Vagina (tissue), 2 donors: ENCODE measurements around the gene KPNA5. TPM values are rescaled to one million over a fixed set of nuclear protein-coding genes. Genes with fewer than 3 reads are reported as not detected.
"Not testable (repeated sequence)": the region's sequence is repeated elsewhere in the genome, so short reads cannot be mapped to it uniquely, and the experiment has no call there.

Experiments used
- DNase-seq, 2 donors: peaks; one replicate each; pipeline ENCODE4 v3.0.0-alpha.2; 2017; ENCODE audit errors: extremely low spot score in 2 of 2
- H3K27ac ChIP-seq: fragments of 200-600 bp; sonication (generic); one replicate; pipeline ENCODE4 v1.5.1; 2019
- H3K27me3 ChIP-seq: fragments of 200-600 bp; sonication (generic); one replicate; pipeline ENCODE4 v1.5.1; 2019
- H3K36me3 ChIP-seq, 2 donors: fragments of 200-600 bp; sonication (generic); one replicate each; pipeline ENCODE4 v1.5.1; 2017 to 2019
- H3K4me1 ChIP-seq: fragments of 200-600 bp; sonication (generic); one replicate; pipeline ENCODE4 v1.5.1; 2019
- H3K4me3 ChIP-seq, 2 donors: fragments of 200-600 bp; sonication (generic); 1 replicate in 1 of 2; 2 replicates in 1 of 2; pipeline ENCODE4 v1.5.1; 2016 to 2019
- H3K9me3 ChIP-seq: fragments of 200-600 bp; sonication (generic); one replicate; pipeline ENCODE4 v1.5.1; 2019
- CTCF ChIP-seq, 3 experiments: fragments of 450-650 bp in 2 of 3; fragments of 200-600 bp in 1 of 3; sonication (generic) in 1 of 3; IDR thresholded peaks; one replicate each; pipeline ENCODE4 v1.5.1; 2017 to 2019; ENCODE audit warnings: antibody characterized with exemption in 3 of 3, mild to moderate bottlenecking in 2 of 3, moderate library complexity in 2 of 3
- POLR2A ChIP-seq, 2 donors: fragments of 450-650 bp; IDR thresholded peaks; one replicate each; pipeline ENCODE4 v1.6.1; 2017; ENCODE audit warnings: antibody characterized with exemption in 2 of 2, mild to moderate bottlenecking in 2 of 2, moderate library complexity in 2 of 2
- POLR2AphosphoS5 ChIP-seq, 2 donors: sonication (generic); formaldehyde crosslinking; IDR thresholded peaks; one replicate each; pipeline ENCODE4 v1.9.0; 2017; ENCODE audit warnings: antibody characterized with exemption in 2 of 2, mild to moderate bottlenecking in 2 of 2, low read depth in 1 of 2; ENCODE audit not compliant: insufficient read depth in 1 of 2
- intact Hi-C: fragments of 100-400 bp; cut with DNase I; formaldehyde crosslinking; loops from one replicate; pipeline ENCODE4 v1.15.1; 2023
- total RNA-seq: library from RNA; depleted of rRNA; stranded (reverse); fragments of >200 nt; gene quantifications from one replicate; pipeline ENCODE4 v1.2.3, GENCODE V29; 2016

The KPNA5 gene
- total RNA-seq, 1 donor from 2014 or later, result 7.9 TPM

GRCh38 chr6:116730513-116730912 lies 49.5 kb downstream of the KPNA5 start:
- no peaks in the 10 kb centered on the region for H3K9me3 ChIP-seq
- TF ChIP-seq POLR2AphosphoS5 (IDR thresholded peaks at IDR 0.05; ENCODE audit: insufficient read depth in 1 of 2, low read depth in 1 of 2) (no peak), POLR2A (IDR thresholded peaks at IDR 0.05) (no peak), CTCF (IDR thresholded peaks at IDR 0.05) (no peak)
- no peak for DNase-seq
- no peak overlapping the region for H3K4me3 ChIP-seq
- peaks cover 0 to 44% of the 10 kb centered on the region in 2 donors for H3K36me3 ChIP-seq
- no peak overlapping the region for H3K27ac ChIP-seq
- H3K4me1 ChIP-seq, result no peaks in the 10 kb centered on the region
- intact Hi-C loops, result no loop called here
- H3K27me3 ChIP-seq, result no peaks in the 10 kb centered on the region

GRCh38 chr6:116737004-116737403 lies 56.0 kb downstream of the KPNA5 start:
- no peak for DNase-seq
- no peak overlapping the region for H3K27ac ChIP-seq
- no peaks in the 10 kb centered on the region for H3K9me3 ChIP-seq
- intact Hi-C loops, result no loop called here
- TF ChIP-seq POLR2AphosphoS5 (IDR thresholded peaks at IDR 0.05; ENCODE audit: insufficient read depth in 1 of 2, low read depth in 1 of 2) (no peak), CTCF (IDR thresholded peaks at IDR 0.05) (no peak), POLR2A (IDR thresholded peaks at IDR 0.05) (no peak)
- peaks cover 0 to 18% of the 10 kb centered on the region in 2 donors for H3K36me3 ChIP-seq
- H3K4me1 ChIP-seq, result no peaks in the 10 kb centered on the region
- H3K4me3 ChIP-seq, result no peak overlapping the region
- no peaks in the 10 kb centered on the region for H3K27me3 ChIP-seq

- H3K36me3 ChIP-seq, intact Hi-C loops, H3K4me1 ChIP-seq, DNase-seq, H3K4me3 ChIP-seq, H3K27ac ChIP-seq, H3K9me3 ChIP-seq, H3K27me3 ChIP-seq: not testable (repeated sequence)
Measured at GRCh38 chr6:116740486-116740885, 59.5 kb downstream of the KPNA5 start.

- no peak for TF ChIP-seq POLR2AphosphoS5 (IDR thresholded peaks at IDR 0.05; ENCODE audit: insufficient read depth in 1 of 2, low read depth in 1 of 2)
- TF ChIP-seq CTCF (IDR thresholded peaks at IDR 0.05), result no peak
- TF ChIP-seq POLR2A (IDR thresholded peaks at IDR 0.05), result no peak
- Histone ChIP-seq H3K27me3 (no peaks in the 10 kb centered on the region), H3K27ac (no peak overlapping the region), H3K4me1 (no peaks in the 10 kb centered on the region), H3K4me3 (no peak overlapping the region), H3K36me3 (no peaks in the 10 kb centered on the region), H3K9me3 (no peaks in the 10 kb centered on the region)
- DNase-seq, result no peak
- intact Hi-C loops, result no loop called here
Measured at GRCh38 chr6:116741571-116741970, 60.6 kb downstream of the KPNA5 start.

- Histone ChIP-seq H3K4me3 (no peak overlapping the region), H3K27me3 (no peaks in the 10 kb centered on the region), H3K36me3 (no peaks in the 10 kb centered on the region), H3K9me3 (no peaks in the 10 kb centered on the region), H3K27ac (no peak overlapping the region), H3K4me1 (no peaks in the 10 kb centered on the region)
- no peak for DNase-seq
- TF ChIP-seq POLR2A (IDR thresholded peaks at IDR 0.05), result no peak
- TF ChIP-seq POLR2AphosphoS5 (IDR thresholded peaks at IDR 0.05; ENCODE audit: insufficient read depth in 1 of 2, low read depth in 1 of 2), result no peak
- no peak for TF ChIP-seq CTCF (IDR thresholded peaks at IDR 0.05)
- intact Hi-C loops, result no loop called here
Measured at GRCh38 chr6:116745176-116745575, 64.2 kb downstream of the KPNA5 start.

- Histone ChIP-seq H3K4me1 (peaks cover 16% of the 10 kb centered on the region), H3K27ac (no peak overlapping the region), H3K4me3 (no peak overlapping the region), H3K36me3 (no peaks in the 10 kb centered on the region), H3K9me3 (no peaks in the 10 kb centered on the region), H3K27me3 (peaks cover 6% of the 10 kb centered on the region)
- TF ChIP-seq POLR2A (IDR thresholded peaks at IDR 0.05) (no peak), CTCF (IDR thresholded peaks at IDR 0.05) (no peak), POLR2AphosphoS5 (IDR thresholded peaks at IDR 0.05; ENCODE audit: insufficient read depth in 1 of 2, low read depth in 1 of 2) (no peak)
- no peak for DNase-seq
- intact Hi-C loops, result no loop called here
Measured at GRCh38 chr6:116761779-116762178, 80.8 kb downstream of the KPNA5 start.
